ENCODE measurements around the gene TRIM28. TPM values are rescaled to one million over a fixed set of nuclear protein-coding genes. Genes with fewer than 3 reads are reported as not detected.

Gene TRIM28
- total RNA-seq, 4 donors from 2014 or later, result 180 to 694 (median 297) TPM

- Histone ChIP-seq H3K4me3 (peak overlapping the region; percentile 18 to 42 (median 32)), H3K27ac (peak overlapping the region; percentile 12 to 70 (median 57)), H3K9me3 (no peaks in the 10 kb centered on the region), H3K36me3 (no peaks in the 10 kb centered on the region), H3K4me1 (peaks cover 26 to 40% (median 32%) of the 10 kb centered on the region in 4 donors), H3K27me3 (no peaks in the 10 kb centered on the region)
- WGBS, 2 donors (ENCODE audit: low coverage in 1 of 2), result 14% methylated on average over 84 of the region's 107 CpGs; no CpG with 5 or more reads in 1 of the 2 donors
- TF ChIP-seq, protein P1, sequence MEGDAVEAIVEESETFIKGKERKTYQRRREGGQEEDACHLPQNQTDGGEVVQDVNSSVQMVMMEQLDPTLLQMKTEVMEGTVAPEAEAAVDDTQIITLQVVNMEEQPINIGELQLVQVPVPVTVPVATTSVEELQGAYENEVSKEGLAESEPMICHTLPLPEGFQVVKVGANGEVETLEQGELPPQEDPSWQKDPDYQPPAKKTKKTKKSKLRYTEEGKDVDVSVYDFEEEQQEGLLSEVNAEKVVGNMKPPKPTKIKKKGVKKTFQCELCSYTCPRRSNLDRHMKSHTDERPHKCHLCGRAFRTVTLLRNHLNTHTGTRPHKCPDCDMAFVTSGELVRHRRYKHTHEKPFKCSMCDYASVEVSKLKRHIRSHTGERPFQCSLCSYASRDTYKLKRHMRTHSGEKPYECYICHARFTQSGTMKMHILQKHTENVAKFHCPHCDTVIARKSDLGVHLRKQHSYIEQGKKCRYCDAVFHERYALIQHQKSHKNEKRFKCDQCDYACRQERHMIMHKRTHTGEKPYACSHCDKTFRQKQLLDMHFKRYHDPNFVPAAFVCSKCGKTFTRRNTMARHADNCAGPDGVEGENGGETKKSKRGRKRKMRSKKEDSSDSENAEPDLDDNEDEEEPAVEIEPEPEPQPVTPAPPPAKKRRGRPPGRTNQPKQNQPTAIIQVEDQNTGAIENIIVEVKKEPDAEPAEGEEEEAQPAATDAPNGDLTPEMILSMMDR (IDR thresholded peaks at IDR 0.05), result no peak
- TF ChIP-seq POLR2A (IDR thresholded peaks at IDR 0.05) (no peak), POLR2AphosphoS5 (IDR thresholded peaks at IDR 0.05) (peak in 2 of 3 donors; percentile 54 to 59)
- intact Hi-C loops (cut with DNase I; ENCODE audit: low total_unique reads), result no loop called here
- in situ Hi-C loops (cut with MboI; ENCODE audit: low pct_ligation_motif_present in 1 of 4, low pct_unique_long_range_greater_than_20kb in 1 of 4, low sequenced_read_pairs in 3 of 4), result no loop called here
- no peak for DNase-seq
Observed at GRCh38 chr19:58562122-58563033, 18.5 kb downstream of the TRIM28 start.

DNA sequence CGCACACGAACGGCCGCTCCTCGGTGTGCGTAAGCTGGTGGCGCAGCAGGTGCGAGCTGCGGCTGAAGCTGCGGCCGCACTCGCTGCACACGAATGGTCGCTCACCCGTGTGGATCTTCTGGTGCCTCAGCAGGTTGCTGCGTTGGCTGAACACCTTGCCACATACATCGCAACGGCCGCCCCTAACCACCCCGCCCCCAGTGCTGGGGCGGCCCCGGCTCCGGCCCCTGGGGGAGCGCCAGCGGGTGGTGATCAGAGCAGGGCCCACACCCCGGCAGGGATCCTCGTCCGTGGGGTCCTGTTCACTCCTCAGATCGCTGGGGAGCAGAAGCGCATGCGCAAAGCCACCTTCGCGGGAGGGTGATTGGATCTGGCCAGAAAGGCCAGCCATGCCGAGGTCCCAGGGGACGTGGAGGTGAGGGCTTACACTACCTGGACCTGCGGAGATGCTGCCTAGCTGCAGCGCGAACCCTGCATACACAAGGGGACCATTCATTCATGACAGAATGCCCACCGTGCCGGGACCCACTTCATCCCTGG is 19.2 kb downstream of the TRIM28 start:
- DNase-seq, result no peak
- no peaks in the 10 kb centered on the region for H3K27me3 ChIP-seq
- in situ Hi-C loops (cut with MboI; ENCODE audit: low pct_ligation_motif_present in 1 of 4, low pct_unique_long_range_greater_than_20kb in 1 of 4, low sequenced_read_pairs in 3 of 4) (no loop called here), intact Hi-C loops (cut with DNase I; ENCODE audit: low total_unique reads) (no loop called here)
- no peaks in the 10 kb centered on the region for H3K9me3 ChIP-seq
- H3K36me3 ChIP-seq, result no peaks in the 10 kb centered on the region
- peaks cover 25 to 37% (median 29%) of the 10 kb centered on the region in 4 donors for H3K4me1 ChIP-seq
- H3K4me3 ChIP-seq, result peak overlapping the region; percentile 18 to 42 (median 32)
- no peak for TF ChIP-seq POLR2A (IDR thresholded peaks at IDR 0.05)
- no peak for TF ChIP-seq EP300 (IDR thresholded peaks at IDR 0.05; ENCODE audit: low read depth)
- TF ChIP-seq POLR2AphosphoS5 (IDR thresholded peaks at IDR 0.05), result no peak
- 4% methylated on average over 34 of the region's 40 CpGs; no CpG with 5 or more reads in 1 of the 2 donors for WGBS, 2 donors (ENCODE audit: low coverage in 1 of 2)
- peak overlapping the region; percentile 12 to 70 (median 57) for H3K27ac ChIP-seq

DNA sequence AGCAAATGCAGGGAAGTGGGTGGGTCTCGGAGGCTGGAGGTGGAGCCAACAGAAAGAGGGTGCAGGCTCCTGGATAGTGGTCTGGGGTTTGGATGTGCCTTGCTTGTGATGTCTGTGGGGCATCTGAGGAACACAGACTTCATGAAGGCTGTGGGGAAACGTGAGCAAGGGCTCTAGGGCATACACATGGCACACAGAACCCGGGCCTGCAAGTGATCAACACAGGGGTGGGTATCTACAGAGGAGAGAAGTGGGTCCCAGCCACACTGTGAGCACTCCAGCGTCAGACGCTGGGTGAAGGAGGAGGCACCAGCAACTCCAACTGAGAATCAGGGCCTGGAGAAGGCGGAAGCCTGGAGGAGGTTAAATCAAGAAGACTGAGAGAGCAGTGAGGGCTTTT is 20.0 kb downstream of the TRIM28 start:
- no peaks in the 10 kb centered on the region for H3K27me3 ChIP-seq
- H3K4me3 ChIP-seq, result no peak overlapping the region
- no peak for TF ChIP-seq POLR2A (IDR thresholded peaks at IDR 0.05)
- TF ChIP-seq POLR2AphosphoS5 (IDR thresholded peaks at IDR 0.05), result no peak
- TF ChIP-seq, protein P1 (IDR thresholded peaks at IDR 0.05), result no peak
- TF ChIP-seq EP300 (IDR thresholded peaks at IDR 0.05; ENCODE audit: low read depth), result no peak
- no peak for DNase-seq
- intact Hi-C loops (cut with DNase I; ENCODE audit: low total_unique reads) (no loop called here), in situ Hi-C loops (cut with MboI; ENCODE audit: low pct_ligation_motif_present in 1 of 4, low pct_unique_long_range_greater_than_20kb in 1 of 4, low sequenced_read_pairs in 3 of 4) (no loop called here)
- H3K36me3 ChIP-seq, result no peaks in the 10 kb centered on the region
- WGBS, 2 donors (ENCODE audit: low coverage in 1 of 2), result 69 to 86% methylated on average over 4 to 6 of the region's 6 CpGs
- peaks cover 25 to 37% (median 29%) of the 10 kb centered on the region in 4 donors for H3K4me1 ChIP-seq
- no peaks in the 10 kb centered on the region for H3K9me3 ChIP-seq
- H3K27ac ChIP-seq, result no peak overlapping the region

GRCh38 chr19:58566989-58567388 is 23.1 kb downstream of the TRIM28 start:
- WGBS, 2 donors (ENCODE audit: low coverage in 1 of 2), result 100% methylated on average over 5 of the region's 5 CpGs; no CpG with 5 or more reads in 1 of the 2 donors
- Histone ChIP-seq H3K27me3 (no peaks in the 10 kb centered on the region), H3K4me1 (peaks cover 11 to 20% (median 18%) of the 10 kb centered on the region in 4 donors), H3K4me3 (no peak overlapping the region), H3K36me3 (peaks cover 0 to 6% (median 0%) of the 10 kb centered on the region in 4 donors), H3K9me3 (no peaks in the 10 kb centered on the region), H3K27ac (no peak overlapping the region)
- no peak for TF ChIP-seq POLR2A (IDR thresholded peaks at IDR 0.05)
- TF ChIP-seq EP300 (IDR thresholded peaks at IDR 0.05; ENCODE audit: low read depth), result no peak
- no peak for TF ChIP-seq POLR2AphosphoS5 (IDR thresholded peaks at IDR 0.05)
- TF ChIP-seq, protein P1 (IDR thresholded peaks at IDR 0.05), result no peak
- intact Hi-C loops (cut with DNase I; ENCODE audit: low total_unique reads) (no loop called here), in situ Hi-C loops (cut with MboI; ENCODE audit: low pct_ligation_motif_present in 1 of 4, low pct_unique_long_range_greater_than_20kb in 1 of 4, low sequenced_read_pairs in 3 of 4) (no loop called here)
- peak; percentile 3 for DNase-seq
